Eye (tissue), 1 donor: Measurements from ENCODE around the gene PDGFRB.

ENCODE experiments used
- DNase-seq: peaks from one replicate; pipeline ENCODE4 v3.0.0-alpha.2; 2015

PDGFRB gene

DNA sequence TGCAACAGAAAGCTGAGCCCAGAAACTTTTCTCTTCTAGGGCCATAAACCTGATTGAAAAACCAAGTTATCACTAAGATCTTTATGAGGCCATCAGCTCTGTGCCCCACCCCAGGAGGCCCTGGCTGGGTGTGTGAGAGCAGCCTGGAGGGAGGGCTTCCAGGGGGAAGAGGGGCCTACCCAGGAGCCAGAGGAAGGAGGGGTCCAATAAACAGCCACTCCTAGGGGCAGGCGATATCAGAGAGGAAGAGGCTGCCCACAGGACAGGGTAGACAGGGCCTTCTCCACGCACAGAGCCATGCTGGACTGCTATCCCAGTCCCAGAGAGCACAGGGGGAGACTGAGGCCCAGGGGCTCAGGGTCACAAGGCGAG, 6.5 kb upstream of the PDGFRB start:
- DNase-seq = no peak

DNA sequence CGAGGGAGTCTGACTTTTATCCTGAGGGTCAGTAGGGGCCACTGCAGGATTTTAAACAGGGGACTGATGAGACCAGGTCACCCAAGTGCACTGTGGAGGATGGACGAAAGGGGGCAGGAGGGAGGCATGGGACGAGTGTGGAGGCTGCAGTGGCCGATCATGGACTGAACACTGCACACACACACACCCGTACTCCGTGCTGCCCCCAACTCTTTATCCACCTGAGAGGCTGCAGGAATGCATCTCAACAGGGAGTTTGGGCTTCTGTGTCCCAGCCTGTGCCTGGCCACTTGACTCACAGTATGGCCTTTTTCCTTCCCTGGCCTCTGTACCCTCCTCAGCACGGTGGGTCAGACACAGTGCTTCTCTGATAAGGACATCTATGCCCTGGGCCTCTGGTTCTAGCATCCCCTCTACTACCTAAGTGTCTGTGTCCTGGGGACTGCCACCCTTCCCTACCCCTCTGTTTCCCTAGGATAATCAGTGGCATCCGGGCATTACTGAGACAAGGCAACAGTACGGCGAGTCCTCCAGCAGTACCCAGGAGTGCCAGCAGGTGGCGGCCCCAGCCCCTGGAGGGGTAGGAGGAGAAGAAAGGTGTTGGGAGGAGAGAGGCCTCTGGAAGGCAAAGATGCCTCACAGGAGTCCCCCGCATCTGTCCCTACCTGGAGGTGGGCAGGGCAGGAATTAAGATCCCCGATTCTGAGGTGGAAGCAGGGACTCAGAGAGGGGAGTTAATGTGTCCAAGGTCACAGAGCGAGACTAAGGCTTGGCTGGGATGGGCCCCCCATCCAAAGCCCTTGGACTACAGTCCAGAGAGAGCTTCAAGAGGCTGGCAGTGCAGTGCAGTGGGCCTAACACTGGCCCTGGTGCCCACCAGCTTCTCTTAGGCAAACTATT, 5.8 kb upstream of the PDGFRB start:
- DNase-seq = peak; percentile 92

GRCh38 chr5:150160448-150161081, 4.9 kb upstream of the PDGFRB start:
- DNase-seq = peak; percentile 28

GRCh38 chr5:150159741-150160179, 4.1 kb upstream of the PDGFRB start:
- peak; percentile 56 for DNase-seq

DNA sequence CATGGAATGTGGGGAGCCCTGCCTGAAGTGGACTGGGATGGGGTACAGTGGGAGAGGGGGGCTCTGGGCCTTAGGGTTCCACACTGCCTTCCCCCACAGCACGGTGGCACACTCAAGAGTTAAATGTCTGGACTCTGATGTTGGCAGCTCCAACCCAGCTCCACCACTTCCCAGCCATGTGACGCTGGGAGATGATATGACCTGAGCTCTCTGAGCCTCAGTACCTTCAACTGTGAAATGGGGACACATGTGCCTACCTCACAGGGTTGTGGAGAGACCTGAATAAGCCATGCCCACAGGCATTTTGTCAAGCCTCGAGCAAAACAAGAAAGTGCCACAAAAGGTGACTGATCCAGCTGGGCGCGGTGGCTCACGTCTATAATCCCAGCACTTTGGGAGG, 3.4 kb upstream of the PDGFRB start:
- no peak for DNase-seq

DNA sequence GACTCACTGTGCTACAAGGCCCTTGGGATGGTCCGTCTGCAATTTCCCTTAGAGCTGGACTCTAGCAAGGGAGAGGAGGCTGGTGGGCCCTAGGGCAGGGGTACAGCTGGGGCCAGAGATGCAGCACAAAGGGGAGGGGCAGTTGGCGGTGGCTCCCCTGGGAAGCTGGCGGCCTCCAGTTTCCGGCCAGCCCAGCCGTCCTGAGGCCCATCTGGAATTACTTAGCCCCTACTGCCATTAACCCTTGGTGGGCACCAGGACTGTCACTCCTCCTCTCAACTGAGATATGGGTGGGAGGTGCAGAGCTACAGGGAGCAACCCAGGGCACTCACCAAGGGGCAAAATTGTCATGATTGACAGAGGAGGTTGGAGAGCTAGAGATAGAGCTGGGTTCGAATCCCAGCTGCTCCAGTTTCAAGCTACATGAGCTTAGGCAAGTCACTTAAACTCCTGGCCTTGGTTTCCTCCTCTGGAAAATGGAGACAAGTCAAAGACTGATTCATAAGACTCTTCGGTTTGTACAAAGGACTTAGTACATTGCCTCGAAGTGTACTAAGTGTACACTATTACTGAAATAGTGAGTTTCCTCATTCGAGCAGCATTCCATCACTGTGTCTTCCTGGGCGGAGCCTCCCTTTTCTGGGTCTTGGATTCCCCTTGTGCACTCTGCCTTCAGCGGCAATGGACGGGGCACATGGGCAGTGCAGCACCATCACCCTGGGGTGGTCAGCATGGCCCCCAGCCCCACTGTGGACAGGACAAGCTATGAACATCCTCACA, 2.7 kb upstream of the PDGFRB start:
- no peak for DNase-seq

- DNase-seq = no peak
Measured at GRCh38 chr5:150157168-150157567, 1.5 kb upstream of the PDGFRB start.

- DNase-seq = no peak
Measured at GRCh38 chr5:150156540-150156939, 895 bp upstream of the PDGFRB start.

GRCh38 chr5:150156027-150156368, 353 bp upstream of the PDGFRB start:
- no peak for DNase-seq

GRCh38 chr5:150154618-150155128, 972 bp downstream of the PDGFRB start:
- no peak for DNase-seq

DNA sequence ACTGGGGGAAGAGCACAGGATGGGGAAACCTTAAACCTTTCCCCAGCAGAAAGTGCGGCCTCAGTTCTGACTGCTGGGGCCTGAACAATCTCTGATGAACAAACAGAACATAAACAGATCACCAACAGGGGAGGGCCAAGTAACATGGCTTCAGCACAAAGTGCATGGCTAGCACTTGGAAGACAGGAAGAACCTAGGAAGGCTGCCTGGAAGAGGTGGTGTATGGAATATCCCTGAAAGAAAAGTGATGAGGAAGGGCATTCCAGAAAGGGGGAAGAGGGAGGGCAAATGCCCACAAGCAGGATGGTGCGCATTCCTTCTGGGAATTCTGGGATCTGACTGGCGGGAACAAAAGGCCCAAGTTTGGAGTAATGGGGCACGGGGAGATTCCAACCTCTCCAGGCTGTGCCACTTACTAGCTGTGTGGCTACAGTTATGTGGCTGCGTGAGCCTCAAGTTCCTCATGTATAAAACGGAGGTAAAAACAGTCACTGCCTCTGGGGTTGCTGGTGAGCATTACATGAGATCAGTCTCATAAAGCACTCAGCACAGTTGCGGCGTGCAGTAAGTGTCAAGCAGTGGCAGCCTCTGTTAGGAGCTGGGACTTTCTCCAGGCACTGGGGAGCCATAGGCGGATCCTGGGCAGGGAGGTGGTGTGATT, 1.6 kb downstream of the PDGFRB start:
- no peak for DNase-seq

DNA sequence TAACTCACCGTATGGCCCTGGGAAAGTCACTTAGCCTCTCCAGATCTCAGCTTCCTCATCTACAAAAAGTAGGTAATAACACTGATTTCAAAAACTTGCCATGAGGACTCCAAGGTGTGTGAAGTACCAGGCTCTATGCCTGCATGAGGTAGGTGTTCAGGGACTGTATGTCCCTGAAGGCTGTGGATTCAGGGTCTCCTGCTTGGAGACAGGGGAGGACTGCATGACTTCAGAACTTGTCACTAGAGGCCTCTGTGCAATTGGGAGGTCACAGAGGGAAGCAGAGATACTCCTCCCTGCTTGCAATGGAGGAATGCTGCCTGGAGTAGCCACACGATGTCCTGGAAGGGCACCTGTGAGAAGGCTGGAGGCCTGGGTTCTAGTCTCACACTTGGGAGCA, 2.2 kb downstream of the PDGFRB start:
- DNase-seq = no peak

- DNase-seq = no peak
Measured at GRCh38 chr5:150152636-150153462, 2.8 kb downstream of the PDGFRB start.

GRCh38 chr5:150149618-150150017, 6.0 kb downstream of the PDGFRB start:
- DNase-seq = no peak

DNA sequence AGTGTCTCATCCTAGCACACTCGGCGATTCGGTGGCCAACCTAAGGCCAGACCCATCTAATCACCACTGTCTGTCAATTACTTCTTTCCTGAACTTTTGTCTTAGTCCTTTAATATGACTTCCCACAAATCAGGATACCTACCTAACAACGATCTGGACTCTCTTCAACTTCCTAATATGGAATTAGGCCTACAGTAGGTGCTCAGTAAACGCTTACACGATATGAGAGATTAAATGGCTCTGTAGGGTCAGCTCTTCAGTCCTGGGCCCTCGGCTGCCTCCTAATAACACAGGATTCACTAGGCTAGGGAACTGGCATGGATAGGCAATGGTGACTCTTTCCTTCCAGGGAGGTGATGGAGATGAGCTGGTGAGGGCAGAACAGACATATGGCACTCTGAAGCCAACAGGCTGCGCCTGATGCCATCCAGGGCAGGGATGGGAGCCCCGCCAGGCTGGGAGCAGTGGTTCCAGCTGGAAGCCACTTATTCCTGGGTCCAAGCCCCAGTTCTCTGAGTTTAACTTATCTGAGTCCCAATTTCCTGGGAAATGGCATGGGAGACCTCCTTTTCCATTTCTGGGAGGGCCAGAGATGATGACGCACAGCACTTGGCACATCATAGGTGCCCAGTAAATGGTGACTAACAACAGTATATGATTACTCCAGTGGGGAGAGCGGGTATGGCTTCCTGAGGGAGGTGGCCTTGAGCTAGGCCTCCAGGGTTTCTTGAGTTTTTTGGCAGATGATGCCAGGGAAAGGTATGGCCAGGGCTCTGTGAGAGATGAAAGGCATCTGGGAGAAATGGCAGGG, 7.3 kb downstream of the PDGFRB start:
- DNase-seq = no peak

GRCh38 chr5:150147670-150148069, 8.0 kb downstream of the PDGFRB start:
- no peak for DNase-seq

GRCh38 chr5:150146862-150147601, 8.6 kb downstream of the PDGFRB start:
- DNase-seq = peak; percentile 82

- no peak for DNase-seq
Measured at GRCh38 chr5:150146235-150146634, 9.4 kb downstream of the PDGFRB start.

DNA sequence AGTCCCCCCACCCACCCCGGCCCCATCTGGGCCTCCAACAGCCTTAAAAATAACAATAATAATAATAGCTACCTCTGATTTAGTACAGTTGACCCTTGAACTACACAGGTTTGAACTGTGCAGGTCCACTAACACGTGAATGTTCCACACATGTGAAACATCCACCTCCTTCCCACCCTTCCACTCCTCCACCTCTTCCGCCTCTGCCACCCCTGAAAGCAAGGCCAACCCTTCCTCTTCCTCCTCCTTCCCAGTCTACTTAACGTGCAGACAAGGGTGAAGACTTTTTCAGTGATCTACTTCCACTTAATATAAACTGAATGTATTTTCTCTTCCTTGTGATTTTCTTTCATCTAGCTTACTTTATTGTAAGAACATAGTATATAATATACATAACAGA, 10.8 kb downstream of the PDGFRB start:
- no peak for DNase-seq

- DNase-seq = peak; percentile 88
Measured at GRCh38 chr5:150144246-150144801, 11.3 kb downstream of the PDGFRB start.
